GM12865 (cell line): ENCODE results near the gene B3GALNT2.

Experiments used
- DNase-seq: peaks from one replicate; pipeline ENCODE4 v3.0.0; 2010; ENCODE audit warnings: low read depth
- H3K4me3 ChIP-seq: 2 replicates; pipeline ENCODE4 v1.5.1; 2011; ENCODE audit warnings: mild to moderate bottlenecking, low read depth, low read length, control low read depth
- TF ChIP-seq, protein P1 (sequence below): IDR thresholded peaks from 2 replicates; pipeline ENCODE4 v1.5.1; 2011; ENCODE audit warnings: low read length, control low read depth, low read depth, inconsistent platforms; ENCODE audit not compliant: insufficient read depth; ENCODE audit errors: missing control alignments

B3GALNT2 gene

DNA sequence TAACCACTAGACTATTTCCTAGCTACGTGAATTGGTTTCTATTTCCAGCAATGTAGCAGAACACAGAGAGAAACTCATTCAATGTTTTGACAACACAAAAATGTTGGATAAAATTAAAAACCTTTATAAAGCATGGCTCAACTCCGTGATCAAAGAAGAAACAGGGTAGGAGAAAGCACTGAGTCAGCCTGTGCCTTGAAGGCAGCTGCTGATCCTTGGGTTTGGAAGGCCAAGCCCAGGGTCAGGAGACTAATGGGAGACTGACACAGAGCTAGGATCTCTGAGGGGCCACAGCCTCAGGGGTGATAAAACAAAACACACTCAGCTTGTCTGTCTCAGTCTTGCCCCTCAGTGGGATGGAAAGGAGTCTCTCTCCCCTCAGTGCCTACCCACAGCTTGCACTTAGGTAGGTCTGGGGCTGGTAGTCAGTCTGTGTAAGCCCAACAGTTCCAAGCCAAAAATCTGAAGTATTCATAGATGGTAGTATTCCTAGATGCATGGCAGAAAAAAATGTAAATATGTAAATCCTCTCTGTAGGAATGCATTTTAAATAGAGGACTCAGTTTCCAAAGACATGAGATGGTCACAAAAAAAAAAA lies 53.3 kb downstream of the B3GALNT2 start:
- H3K4me3 ChIP-seq = no peak overlapping the region
- TF ChIP-seq, protein P1, sequence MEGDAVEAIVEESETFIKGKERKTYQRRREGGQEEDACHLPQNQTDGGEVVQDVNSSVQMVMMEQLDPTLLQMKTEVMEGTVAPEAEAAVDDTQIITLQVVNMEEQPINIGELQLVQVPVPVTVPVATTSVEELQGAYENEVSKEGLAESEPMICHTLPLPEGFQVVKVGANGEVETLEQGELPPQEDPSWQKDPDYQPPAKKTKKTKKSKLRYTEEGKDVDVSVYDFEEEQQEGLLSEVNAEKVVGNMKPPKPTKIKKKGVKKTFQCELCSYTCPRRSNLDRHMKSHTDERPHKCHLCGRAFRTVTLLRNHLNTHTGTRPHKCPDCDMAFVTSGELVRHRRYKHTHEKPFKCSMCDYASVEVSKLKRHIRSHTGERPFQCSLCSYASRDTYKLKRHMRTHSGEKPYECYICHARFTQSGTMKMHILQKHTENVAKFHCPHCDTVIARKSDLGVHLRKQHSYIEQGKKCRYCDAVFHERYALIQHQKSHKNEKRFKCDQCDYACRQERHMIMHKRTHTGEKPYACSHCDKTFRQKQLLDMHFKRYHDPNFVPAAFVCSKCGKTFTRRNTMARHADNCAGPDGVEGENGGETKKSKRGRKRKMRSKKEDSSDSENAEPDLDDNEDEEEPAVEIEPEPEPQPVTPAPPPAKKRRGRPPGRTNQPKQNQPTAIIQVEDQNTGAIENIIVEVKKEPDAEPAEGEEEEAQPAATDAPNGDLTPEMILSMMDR = no peak
- DNase-seq = no peak

DNA sequence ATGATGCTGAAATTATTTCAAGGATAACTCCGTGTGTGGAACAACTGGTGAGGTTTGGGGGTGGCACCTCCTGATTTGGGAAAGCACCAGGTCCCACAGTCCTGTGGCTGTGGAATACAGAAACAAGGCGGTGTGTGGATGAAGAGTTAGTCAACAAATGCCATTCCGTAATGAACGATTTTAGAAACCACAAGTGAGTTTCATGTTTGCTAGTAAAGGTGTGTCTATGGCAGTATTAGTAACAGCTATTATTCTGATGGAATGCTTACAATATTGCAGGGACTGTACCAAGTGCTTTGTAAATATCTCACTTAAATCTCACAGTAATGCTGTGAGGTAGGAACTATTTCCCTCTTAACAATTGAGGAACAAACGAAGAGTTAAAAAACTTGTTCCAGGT lies 53.8 kb downstream of the B3GALNT2 start:
- no peak for DNase-seq
- TF ChIP-seq, protein P1 = no peak
- H3K4me3 ChIP-seq = no peak overlapping the region

DNA sequence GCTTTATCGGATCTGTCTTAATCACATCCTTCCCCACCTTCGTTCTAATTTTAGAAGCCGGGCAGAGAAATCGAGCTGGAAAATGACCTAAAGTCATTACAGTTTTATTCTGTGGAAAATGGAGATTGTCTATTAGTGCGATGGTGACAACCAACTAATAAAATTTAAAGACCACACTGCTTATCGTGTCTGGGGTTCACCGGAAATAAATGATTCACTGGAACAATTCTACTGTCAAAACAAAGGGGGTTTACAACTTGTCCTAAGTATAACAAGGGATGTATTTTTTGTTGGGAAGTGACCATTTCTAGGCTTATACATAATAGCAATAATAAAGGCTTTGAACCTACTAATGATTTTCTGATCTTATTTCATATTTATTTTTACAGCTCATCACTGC lies 55.6 kb downstream of the B3GALNT2 start:
- TF ChIP-seq, protein P1 = no peak
- DNase-seq = no peak
- no peak overlapping the region for H3K4me3 ChIP-seq

DNA sequence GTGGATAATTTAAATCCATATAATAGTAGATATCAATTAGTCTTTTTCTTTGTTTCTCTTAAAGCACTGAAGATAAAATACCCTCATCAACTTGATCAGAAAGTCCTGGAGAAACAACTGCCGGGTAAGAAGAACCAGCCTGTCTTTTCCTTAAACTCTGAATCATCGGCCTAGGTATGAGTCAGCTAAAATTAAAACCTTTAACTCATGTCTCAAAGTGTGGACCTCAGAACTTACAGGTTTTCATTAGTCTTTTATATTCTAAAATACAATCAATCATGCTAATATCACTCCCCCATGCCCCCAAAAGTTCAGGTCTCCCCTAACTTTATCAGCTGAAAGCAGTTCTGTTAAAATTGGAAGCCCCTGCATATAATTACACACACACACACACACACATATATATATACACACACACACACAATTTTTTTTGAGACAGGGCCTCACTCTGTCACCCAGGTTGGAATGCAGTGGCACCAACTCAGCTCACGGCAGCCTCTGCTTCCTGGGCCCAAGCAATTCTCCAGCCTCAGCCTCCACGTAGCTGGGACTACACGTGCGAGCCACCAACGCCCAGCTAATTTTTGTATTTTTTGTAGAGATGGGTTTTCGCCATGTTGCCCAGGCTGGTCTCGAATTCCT lies 61.3 kb downstream of the B3GALNT2 start:
- TF ChIP-seq, protein P1 = no peak
- no peak for DNase-seq
- H3K4me3 ChIP-seq = no peak overlapping the region

DNA sequence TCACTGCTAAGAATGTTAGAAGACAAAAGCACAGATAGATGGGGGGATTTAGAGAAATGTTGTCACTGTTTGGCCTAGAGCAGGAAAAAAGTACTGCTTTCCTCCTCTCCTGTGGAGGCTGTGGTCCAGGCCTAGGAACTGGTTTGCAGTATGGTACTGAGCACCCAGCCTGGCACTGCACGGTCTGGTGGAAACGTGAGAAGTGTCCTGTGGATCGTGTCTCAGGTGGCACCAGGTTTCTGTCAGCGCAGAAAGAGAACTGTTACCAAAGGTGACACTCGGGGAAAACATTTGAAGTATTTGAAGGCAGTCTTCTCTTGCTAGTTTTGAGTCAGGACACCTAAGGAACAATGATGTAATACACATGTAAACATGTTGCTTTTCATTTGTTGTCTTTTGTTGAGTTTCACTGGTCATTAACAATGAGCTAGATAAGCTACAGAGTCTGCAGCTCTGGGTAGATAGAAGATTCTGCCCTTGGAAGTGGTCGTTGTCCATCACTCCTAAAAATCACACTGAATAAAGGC lies 63.0 kb downstream of the B3GALNT2 start:
- no peak for DNase-seq
- H3K4me3 ChIP-seq = no peak overlapping the region
- TF ChIP-seq, protein P1 = no peak

DNA sequence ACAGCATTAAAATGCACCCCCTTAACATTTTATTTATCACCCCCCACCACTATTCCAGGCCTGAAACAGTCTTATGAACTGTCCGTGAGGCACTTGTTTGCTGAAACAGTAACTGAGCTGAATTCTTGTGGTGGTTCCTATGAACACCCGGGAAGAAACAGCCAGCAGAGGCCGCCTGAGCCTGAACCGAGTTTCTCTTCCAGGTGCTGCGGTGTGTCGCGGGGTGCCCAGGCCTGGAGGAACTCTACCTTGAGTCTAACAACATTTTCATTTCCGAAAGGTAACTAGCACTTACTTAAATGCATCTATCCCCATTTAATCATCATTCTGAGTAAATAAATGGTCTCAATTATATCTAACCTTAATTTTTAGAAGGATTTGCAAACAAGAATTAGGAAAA lies 70.3 kb downstream of the B3GALNT2 start:
- DNase-seq = no peak

More for the DNA sequence above, 70.3 kb downstream of the B3GALNT2 start:
- TF ChIP-seq, protein P1 = no peak
- H3K4me3 ChIP-seq = no peak overlapping the region
